ENCODE results near the gene ITGA8. TPM values are rescaled to one million over a fixed set of nuclear protein-coding genes. Genes with fewer than 3 reads are reported as not detected.
A peak's percentile ranks its signal among the peaks of the same experiment; 100 is the strongest.

ITGA8 gene
- total and polyA plus RNA-seq, 11 donors = 0.50 to 4.3 (median 1.5) TPM

- H3K9me3 ChIP-seq = peaks cover 0 to 8% (median 0%) of the 10 kb centered on the region in 12 donors
- intact Hi-C loops (cut with DNase I) = no loop called here
- WGBS, 4 donors = 70 to 91% (median 77%) methylated on average over 5 of the region's 5 CpGs
- no peak overlapping the region for H3K4me3 ChIP-seq
- H3K4me1 ChIP-seq = peaks cover 0 to 18% (median 0%) of the 10 kb centered on the region in 12 donors
- ATAC-seq (peak in 1 of 4 donors; percentile 41), DNase-seq (no peak)
- H3K27ac ChIP-seq = peak overlapping the region in 2 of 12 donors; percentile 17 to 73
- H3K27me3 ChIP-seq = no peaks in the 10 kb centered on the region
- no peaks in the 10 kb centered on the region for H3K36me3 ChIP-seq
- TF ChIP-seq, protein P1, sequence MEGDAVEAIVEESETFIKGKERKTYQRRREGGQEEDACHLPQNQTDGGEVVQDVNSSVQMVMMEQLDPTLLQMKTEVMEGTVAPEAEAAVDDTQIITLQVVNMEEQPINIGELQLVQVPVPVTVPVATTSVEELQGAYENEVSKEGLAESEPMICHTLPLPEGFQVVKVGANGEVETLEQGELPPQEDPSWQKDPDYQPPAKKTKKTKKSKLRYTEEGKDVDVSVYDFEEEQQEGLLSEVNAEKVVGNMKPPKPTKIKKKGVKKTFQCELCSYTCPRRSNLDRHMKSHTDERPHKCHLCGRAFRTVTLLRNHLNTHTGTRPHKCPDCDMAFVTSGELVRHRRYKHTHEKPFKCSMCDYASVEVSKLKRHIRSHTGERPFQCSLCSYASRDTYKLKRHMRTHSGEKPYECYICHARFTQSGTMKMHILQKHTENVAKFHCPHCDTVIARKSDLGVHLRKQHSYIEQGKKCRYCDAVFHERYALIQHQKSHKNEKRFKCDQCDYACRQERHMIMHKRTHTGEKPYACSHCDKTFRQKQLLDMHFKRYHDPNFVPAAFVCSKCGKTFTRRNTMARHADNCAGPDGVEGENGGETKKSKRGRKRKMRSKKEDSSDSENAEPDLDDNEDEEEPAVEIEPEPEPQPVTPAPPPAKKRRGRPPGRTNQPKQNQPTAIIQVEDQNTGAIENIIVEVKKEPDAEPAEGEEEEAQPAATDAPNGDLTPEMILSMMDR (IDR thresholded peaks at IDR 0.05) = no peak
- no peak for TF ChIP-seq POLR2A (IDR thresholded peaks at IDR 0.05)
Observed at GRCh38 chr10:15737656-15738055, 17.9 kb upstream of the ITGA8 start.

DNA sequence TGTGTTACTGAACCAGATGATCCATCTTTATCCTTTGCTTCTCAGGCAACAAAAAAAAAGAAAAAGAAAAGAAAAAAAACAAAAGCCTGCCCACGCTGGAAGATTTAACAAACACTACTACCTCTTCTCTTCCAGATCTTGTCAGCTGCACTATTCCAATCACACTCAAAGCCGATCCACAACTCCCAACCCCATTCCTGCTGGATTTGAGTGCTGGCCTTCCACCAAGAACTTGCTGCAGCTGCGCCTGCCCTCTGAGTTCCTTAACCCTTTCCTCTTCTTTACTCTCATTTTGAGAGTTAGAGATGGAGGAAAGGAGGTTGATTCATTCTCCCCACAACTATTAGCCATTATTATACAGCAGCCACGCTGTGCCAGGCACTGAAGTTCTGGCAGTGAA is 16.0 kb upstream of the ITGA8 start:
- WGBS, 4 donors = 28 to 35% (median 29%) methylated on average over 4 of the region's 4 CpGs
- Histone ChIP-seq H3K27me3 (no peaks in the 10 kb centered on the region), H3K9me3 (peaks cover 0 to 17% (median 2%) of the 10 kb centered on the region in 12 donors), H3K27ac (no peak overlapping the region), H3K4me3 (no peak overlapping the region), H3K4me1 (peaks cover 0 to 18% (median 0%) of the 10 kb centered on the region in 12 donors), H3K36me3 (no peaks in the 10 kb centered on the region)
- TF ChIP-seq, protein P1 (IDR thresholded peaks at IDR 0.05) = no peak
- TF ChIP-seq POLR2A (IDR thresholded peaks at IDR 0.05) = no peak
- intact Hi-C loops (cut with DNase I) = no loop called here
- peak in 2 of 4 donors; percentile 35 to 55 for ATAC-seq
- DNase-seq = peak in 2 of 5 donors; percentile 39 to 41

- 74 to 100% (median 97%) methylated on average over 2 of the region's 2 CpGs for WGBS, 4 donors
- Histone ChIP-seq H3K27me3 (no peaks in the 10 kb centered on the region), H3K4me3 (no peak overlapping the region), H3K9me3 (peaks cover 0 to 27% (median 6%) of the 10 kb centered on the region in 12 donors), H3K36me3 (no peaks in the 10 kb centered on the region), H3K4me1 (peaks cover 0 to 5% (median 0%) of the 10 kb centered on the region in 12 donors), H3K27ac (no peak overlapping the region)
- no peak for TF ChIP-seq POLR2A (IDR thresholded peaks at IDR 0.05)
- intact Hi-C loops (cut with DNase I) = no loop called here
- DNase-seq = no peak
- no peak for ATAC-seq
Observed at GRCh38 chr10:15730341-15730740, 10.6 kb upstream of the ITGA8 start.

DNA sequence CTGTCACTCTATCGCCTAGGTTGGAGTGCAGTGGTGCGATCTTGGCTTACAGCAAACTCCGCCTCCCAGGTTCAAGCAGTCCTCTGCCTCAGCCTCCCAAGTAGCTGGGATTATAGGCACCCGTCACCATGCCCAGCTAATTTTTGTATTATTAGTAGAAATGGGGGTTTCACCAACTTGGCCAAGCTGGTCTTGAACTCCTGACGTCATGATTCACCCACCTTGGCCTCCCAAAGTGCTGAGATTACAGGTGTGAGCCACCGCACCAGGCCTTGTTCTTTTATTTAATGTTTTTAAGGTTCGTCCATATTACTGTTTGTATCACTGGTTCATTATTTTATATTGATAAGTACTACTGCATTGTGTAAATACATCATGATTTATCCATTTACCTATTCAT is 10.2 kb upstream of the ITGA8 start:
- Histone ChIP-seq H3K9me3 (peaks cover 0 to 27% (median 6%) of the 10 kb centered on the region in 12 donors), H3K4me3 (no peak overlapping the region), H3K36me3 (no peaks in the 10 kb centered on the region), H3K27me3 (no peaks in the 10 kb centered on the region), H3K27ac (no peak overlapping the region), H3K4me1 (peaks cover 0 to 7% (median 0%) of the 10 kb centered on the region in 12 donors)
- 88 to 93% (median 91%) methylated on average over 7 of the region's 7 CpGs for WGBS, 4 donors
- no peak for DNase-seq
- intact Hi-C loops (cut with DNase I) = loop anchor here in 8 of 10 donors (5.0 to 10.0 kb wide), 5 partner anchors 92 to 298 kb away; no protein-coding TSS in a partner anchor
- no peak for ATAC-seq
- TF ChIP-seq POLR2A (IDR thresholded peaks at IDR 0.05) = no peak
- TF ChIP-seq, protein P1 (IDR thresholded peaks at IDR 0.05) = no peak

GRCh38 chr10:15726042-15726441 is 6.3 kb upstream of the ITGA8 start:
- DNase-seq = no peak
- Histone ChIP-seq H3K9me3 (peaks cover 0 to 13% (median 5%) of the 10 kb centered on the region in 12 donors), H3K4me3 (no peak overlapping the region), H3K36me3 (no peaks in the 10 kb centered on the region), H3K27me3 (peaks cover 0 to 9% (median 0%) of the 10 kb centered on the region in 9 donors), H3K4me1 (peaks cover 0 to 10% (median 0%) of the 10 kb centered on the region in 12 donors), H3K27ac (no peak overlapping the region)
- TF ChIP-seq, protein P1 (IDR thresholded peaks at IDR 0.05) = no peak
- no peak for TF ChIP-seq POLR2A (IDR thresholded peaks at IDR 0.05)
- intact Hi-C loops (cut with DNase I) = loop anchor here in 8 of 10 donors (5.0 to 10.0 kb wide), 5 partner anchors 96 to 294 kb away; no protein-coding TSS in a partner anchor
- no peak for ATAC-seq
- WGBS, 4 donors = 48 to 75% (median 57%) methylated on average over 1 of the region's 1 CpG

Measured in heart left ventricle (tissue), 16 donors.